Stomach (tissue), 9 donors: ENCODE results near the gene OPCML. TPM values are rescaled to one million over a fixed set of nuclear protein-coding genes. Genes with fewer than 3 reads are reported as not detected.

Experiments
- DNase-seq, 2 donors: peaks; one replicate each; pipeline versions ENCODE4 v3.0.0 to v3.0.0-alpha.2; 2013 to 2019
- H3K27ac ChIP-seq, 5 donors: fragments of 200-600 bp in 4 of 5; sonication (generic) in 4 of 5; one replicate each; pipeline ENCODE4 v1.5.1; 2013 to 2019; ENCODE audit warnings: mild to moderate bottlenecking in 1 of 5, moderate library complexity in 1 of 5
- H3K27me3 ChIP-seq, 3 donors: fragments of 200-600 bp; sonication (generic); one replicate each; pipeline ENCODE4 v1.5.1; 2017 to 2019; ENCODE audit warnings: mixed run types in 1 of 3
- H3K36me3 ChIP-seq, 4 donors: fragments of 200-600 bp; sonication (generic); 1 replicate in 3 of 4; 2 replicates in 1 of 4; pipeline ENCODE4 v1.5.1; 2016 to 2019
- H3K4me1 ChIP-seq, 4 donors: fragments of 200-600 bp; sonication (generic); one replicate each; pipeline ENCODE4 v1.5.1; 2016 to 2019
- H3K4me3 ChIP-seq, 4 donors: fragments of 200-600 bp; sonication (generic) in 3 of 4; one replicate each; pipeline ENCODE4 v1.5.1; 2016 to 2019; ENCODE audit warnings: mild to moderate bottlenecking in 1 of 4
- H3K9me3 ChIP-seq, 4 donors: fragments of 200-600 bp; sonication (generic); one replicate each; pipeline ENCODE4 v1.5.1; 2016 to 2019
- CTCF ChIP-seq, 7 experiments: fragments of 450-650 bp in 4 of 7; fragments of 200-600 bp in 3 of 7; sonication (generic) in 3 of 7; IDR thresholded peaks; one replicate each; pipeline ENCODE4 v1.5.1; 2016 to 2019; ENCODE audit warnings: antibody characterized with exemption in 7 of 7, control low read depth in 2 of 7, mild to moderate bottlenecking in 1 of 7
- EP300 ChIP-seq: sonication (generic); formaldehyde crosslinking; IDR thresholded peaks from one replicate; pipeline ENCODE4 v1.6.1; 2017; ENCODE audit warnings: antibody characterized with exemption
- POLR2A ChIP-seq, 4 donors: fragments of 450-650 bp; IDR thresholded peaks; one replicate each; pipeline ENCODE4 v1.6.1; 2016; ENCODE audit warnings: antibody characterized with exemption in 4 of 4, control low read depth in 2 of 4, mild to moderate bottlenecking in 1 of 4, moderate library complexity in 1 of 4
- POLR2AphosphoS5 ChIP-seq, 3 donors: sonication (generic); formaldehyde crosslinking; IDR thresholded peaks; one replicate each; pipeline ENCODE4 v1.6.1; 2016; ENCODE audit warnings: antibody characterized with exemption in 3 of 3
- WGBS, 5 donors: extraction: QIAGEN DNeasy Blood & Tissue Kit in 3 of 5; methylation state at CpG; one replicate each; pipeline versions ENCODE4 v1.1.5 to v1.1.7; 2013 to 2018; 5-methylcytosine and 5-hydroxymethylcytosine counted together
- intact Hi-C: fragments of 100-400 bp; cut with DNase I; formaldehyde crosslinking; loops from one replicate; pipeline ENCODE4 v1.15.1; 2023; ENCODE audit warnings: low total_unique reads
- polyA plus RNA-seq, 3 donors: library from polyadenylated mRNA; stranded (reverse); fragments of 200-250 nt; gene quantifications; one replicate each; pipeline ENCODE4 v1.2.3, GENCODE V29; 2013
- total RNA-seq, 5 donors: library from RNA; depleted of rRNA; stranded (reverse); fragments of >200 nt; gene quantifications; one replicate each; pipeline versions ENCODE4 v1.1.0 to v1.2.3, GENCODE V29; 2014 to 2016
- donor health status: healthy with polysubstance abuse.
- donor health status: Bipolar disorder and iron deficiency.
- donor health status: healthy.

Gene OPCML
- total and polyA plus RNA-seq, 8 donors: 0.03 to 0.92 (median 0.55) TPM; not detected in 3

- Histone ChIP-seq H3K36me3 (no peaks in the 10 kb centered on the region), H3K27me3 (no peaks in the 10 kb centered on the region), H3K9me3 (peaks cover 0 to 10% (median 8%) of the 10 kb centered on the region in 4 donors), H3K4me1 (no peaks in the 10 kb centered on the region), H3K4me3 (no peak overlapping the region), H3K27ac (no peak overlapping the region)
- TF ChIP-seq POLR2A (IDR thresholded peaks at IDR 0.05) (no peak), CTCF (IDR thresholded peaks at IDR 0.05) (no peak), POLR2AphosphoS5 (IDR thresholded peaks at IDR 0.05) (no peak), EP300 (no peak)
- DNase-seq: no peak
- WGBS, 5 donors: 87 to 92% (median 88%) methylated on average over 6 of the region's 6 CpGs
- intact Hi-C loops: no loop called here
Observed at GRCh38 chr11:132549561-132549960, 982.7 kb downstream of the OPCML start.

- WGBS, 5 donors: 63 to 82% (median 72%) methylated on average over 7 of the region's 7 CpGs
Observed at GRCh38 chr11:132549001-132549400, 983.3 kb downstream of the OPCML start.

GRCh38 chr11:132544007-132544406, 988.3 kb downstream of the OPCML start:
- H3K27me3 ChIP-seq: peaks cover 0 to 9% (median 0%) of the 10 kb centered on the region in 3 donors
- 70 to 86% (median 80%) methylated on average over 5 of the region's 5 CpGs for WGBS, 5 donors
- H3K4me1 ChIP-seq: no peaks in the 10 kb centered on the region
- TF ChIP-seq CTCF (IDR thresholded peaks at IDR 0.05) (no peak), POLR2AphosphoS5 (IDR thresholded peaks at IDR 0.05) (no peak), POLR2A (IDR thresholded peaks at IDR 0.05) (no peak), EP300 (no peak)
- H3K9me3 ChIP-seq: no peaks in the 10 kb centered on the region
- H3K27ac ChIP-seq: no peak overlapping the region
- H3K36me3 ChIP-seq: no peaks in the 10 kb centered on the region
- intact Hi-C loops: no loop called here
- no peak overlapping the region for H3K4me3 ChIP-seq
- DNase-seq: no peak

More at GRCh38 chr11:132549001-132549400, 983.3 kb downstream of the OPCML start:
- Histone ChIP-seq H3K4me1 (no peaks in the 10 kb centered on the region), H3K27me3 (no peaks in the 10 kb centered on the region), H3K9me3 (peaks cover 0 to 10% (median 8%) of the 10 kb centered on the region in 4 donors), H3K4me3 (no peak overlapping the region), H3K36me3 (no peaks in the 10 kb centered on the region), H3K27ac (no peak overlapping the region)
- intact Hi-C loops: no loop called here
- no peak for DNase-seq
- no peak for TF ChIP-seq POLR2AphosphoS5 (IDR thresholded peaks at IDR 0.05)
- no peak for TF ChIP-seq EP300
- no peak for TF ChIP-seq CTCF (IDR thresholded peaks at IDR 0.05)
- TF ChIP-seq POLR2A (IDR thresholded peaks at IDR 0.05): no peak

GRCh38 chr11:132541794-132542193, 990.5 kb downstream of the OPCML start:
- Histone ChIP-seq H3K27me3 (peaks cover 0 to 9% (median 0%) of the 10 kb centered on the region in 3 donors), H3K4me3 (no peak overlapping the region), H3K4me1 (no peaks in the 10 kb centered on the region), H3K9me3 (no peaks in the 10 kb centered on the region), H3K36me3 (no peaks in the 10 kb centered on the region), H3K27ac (no peak overlapping the region)
- intact Hi-C loops: no loop called here
- DNase-seq: no peak
- WGBS, 5 donors: 82 to 100% (median 95%) methylated on average over 2 of the region's 2 CpGs
- no peak for TF ChIP-seq CTCF (IDR thresholded peaks at IDR 0.05)
- no peak for TF ChIP-seq EP300
- TF ChIP-seq POLR2A (IDR thresholded peaks at IDR 0.05): no peak
